Stomach (tissue), 4 donors: ENCODE results near the gene MTERF1.

Source experiments
- CTCF ChIP-seq, 7 experiments: fragments of 450-650 bp in 4 of 7; fragments of 200-600 bp in 3 of 7; sonication (generic) in 3 of 7; IDR thresholded peaks; one replicate each; pipeline ENCODE4 v1.5.1; 2016 to 2019; ENCODE audit warnings: antibody characterized with exemption in 7 of 7, control low read depth in 2 of 7, mild to moderate bottlenecking in 1 of 7
- POLR2A ChIP-seq, 4 donors: fragments of 450-650 bp; IDR thresholded peaks; one replicate each; pipeline ENCODE4 v1.6.1; 2016; ENCODE audit warnings: antibody characterized with exemption in 4 of 4, control low read depth in 2 of 4, mild to moderate bottlenecking in 1 of 4, moderate library complexity in 1 of 4

- TF ChIP-seq POLR2A (IDR thresholded peaks at IDR 0.05) (no peak), CTCF (IDR thresholded peaks at IDR 0.05) (no peak)
Measured at GRCh38 chr7:91852263-91852741, 28.2 kb downstream of the MTERF1 start.
